Stimulated activated CD4-positive, alpha-beta T cell treated with anti-CD3 and anti-CD28 coated beads, Interleukin-15, amount 100 ng/mL, for 24 hours (primary cell): ENCODE results near the gene KLHL2.
"Not testable (repeated sequence)": the region's sequence is repeated elsewhere in the genome, so short reads cannot be mapped to it uniquely, and the experiment has no call there.

Source experiments
- DNase-seq: peaks from one replicate; pipeline ENCODE4 v3.0.0-alpha.2; 2020

Gene KLHL2

GRCh38 chr4:165203541-165204461, 3.6 kb upstream of the KLHL2 start:
- peak; percentile 5 for DNase-seq

- DNase-seq: peak; percentile 16
Measured at GRCh38 chr4:165204462-165204830, 2.9 kb upstream of the KLHL2 start.

GRCh38 chr4:165207016-165207430, 338 bp upstream of the KLHL2 start:
- no peak for DNase-seq

GRCh38 chr4:165208221-165208652, 876 bp downstream of the KLHL2 start:
- DNase-seq: no peak

GRCh38 chr4:165208741-165209388, 1.5 kb downstream of the KLHL2 start:
- peak; percentile 19 for DNase-seq

- DNase-seq: no peak
Measured at GRCh38 chr4:165209796-165210195, 2.4 kb downstream of the KLHL2 start.

GRCh38 chr4:165210566-165210965, 3.2 kb downstream of the KLHL2 start:
- DNase-seq: no peak

- DNase-seq: not testable (repeated sequence)
Measured at GRCh38 chr4:165212647-165213046, 5.3 kb downstream of the KLHL2 start.

- DNase-seq: not testable (repeated sequence)
Measured at GRCh38 chr4:165213404-165213803, 6.0 kb downstream of the KLHL2 start.

GRCh38 chr4:165213991-165214709, 6.8 kb downstream of the KLHL2 start:
- not testable (repeated sequence) for DNase-seq

- DNase-seq: peak; percentile 47
Measured at GRCh38 chr4:165215034-165215751, 7.8 kb downstream of the KLHL2 start.

- not testable (repeated sequence) for DNase-seq
Measured at GRCh38 chr4:165215761-165216487, 8.6 kb downstream of the KLHL2 start.

- no peak for DNase-seq
Measured at GRCh38 chr4:165217325-165217724, 10.0 kb downstream of the KLHL2 start.

- not testable (repeated sequence) for DNase-seq
Measured at GRCh38 chr4:165221306-165221705, 13.9 kb downstream of the KLHL2 start.

- not testable (repeated sequence) for DNase-seq
Measured at GRCh38 chr4:165221993-165222650, 14.8 kb downstream of the KLHL2 start.

- no peak for DNase-seq
Measured at GRCh38 chr4:165222651-165222994, 15.3 kb downstream of the KLHL2 start.

- DNase-seq: not testable (repeated sequence)
Measured at GRCh38 chr4:165227401-165227800, 20.0 kb downstream of the KLHL2 start.

GRCh38 chr4:165229490-165230200, 22.3 kb downstream of the KLHL2 start:
- not testable (repeated sequence) for DNase-seq

- not testable (repeated sequence) for DNase-seq
Measured at GRCh38 chr4:165232623-165233433, 25.5 kb downstream of the KLHL2 start.

GRCh38 chr4:165234766-165235165, 27.4 kb downstream of the KLHL2 start:
- DNase-seq: no peak
